ENCODE measurements around the gene RBM17. TPM values are rescaled to one million over a fixed set of nuclear protein-coding genes. Genes with fewer than 3 reads are reported as not detected.
A peak's percentile ranks its signal among the peaks of the same experiment; 100 is the strongest.

RBM17 gene
- total and polyA plus RNA-seq, 10 of the 15 experiments (the other 5 are each of a cell fraction or from before 2014, with no cell fraction given): 28.4 to 181 (median 83.9) TPM

DNA sequence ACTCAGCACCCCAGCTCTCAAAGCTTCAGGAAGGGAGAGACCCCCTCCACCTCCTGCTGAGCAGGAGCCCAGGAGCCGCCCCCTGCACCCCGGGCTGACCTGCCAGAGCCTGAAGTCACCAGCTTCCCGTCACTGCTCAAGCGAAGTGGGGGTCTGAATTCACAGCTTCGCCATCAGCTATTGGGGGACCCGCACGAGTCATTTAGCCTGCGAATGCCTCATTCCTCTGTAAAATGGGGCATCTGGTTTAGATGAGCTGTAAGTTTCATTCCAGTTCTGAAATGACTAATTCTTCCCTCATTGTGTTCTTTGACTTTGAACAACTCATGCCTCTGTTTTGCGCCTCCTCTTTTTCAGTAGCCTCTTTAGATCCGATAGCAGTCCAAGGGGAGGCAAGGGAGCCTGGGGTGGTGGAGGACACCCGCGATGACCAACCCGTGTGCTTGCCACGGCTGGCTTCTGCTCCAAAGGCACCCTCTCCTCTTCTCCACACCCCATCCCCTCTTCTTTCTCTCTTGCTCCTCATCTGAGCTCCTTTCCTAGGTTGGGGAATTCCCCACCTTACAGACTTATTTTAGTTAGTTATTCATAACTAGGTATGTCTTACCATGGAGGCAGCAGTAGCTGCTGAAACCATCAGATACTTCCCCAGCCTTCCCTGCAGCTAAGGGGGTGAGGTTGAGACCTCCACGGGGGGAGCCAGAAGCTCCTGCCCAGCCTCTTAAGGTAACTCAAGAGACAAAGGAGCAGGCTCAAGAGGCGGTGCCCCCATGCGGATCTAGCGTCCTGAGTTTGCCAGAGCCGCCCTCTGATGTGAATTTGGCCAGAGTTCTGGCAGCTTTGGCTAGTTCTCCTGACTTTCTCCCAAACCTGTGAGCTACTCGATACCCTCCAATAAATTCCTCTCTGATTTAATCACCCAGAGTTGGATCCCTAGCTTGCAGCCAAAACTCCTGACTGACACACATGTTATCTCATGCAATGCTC is 47.7 kb downstream of the RBM17 start (continued):
- no peak; the same call in 1 of the 2 replicates for TF ChIP-seq MTA3 (IDR thresholded peaks at IDR 0.05; ENCODE audit: borderline replicate concordance, low read length)
- TF ChIP-seq POLR2AphosphoS2 (IDR thresholded peaks at IDR 0.05; ENCODE audit: low read depth, low read length): no peak
- TF ChIP-seq WRNIP1 (IDR thresholded peaks at IDR 0.05; ENCODE audit: borderline replicate concordance, low read depth, low read length): no peak
- TF ChIP-seq MYC (IDR thresholded peaks at IDR 0.05; ENCODE audit: insufficient read depth, insufficient read length, insufficient replicate concordance, low read length, severe bottlenecking): no peak
- no peak for TF ChIP-seq KLF5 (IDR thresholded peaks at IDR 0.05; ENCODE audit: partially characterized antibody)
- no peak for TF ChIP-seq KDM1A (IDR thresholded peaks at IDR 0.05; ENCODE audit: borderline replicate concordance)
- no peak for TF ChIP-seq RELA (IDR thresholded peaks at IDR 0.05; ENCODE audit: borderline replicate concordance, partially characterized antibody)
- no peak for TF ChIP-seq CHD4 (IDR thresholded peaks at IDR 0.05)
- TF ChIP-seq JUNB (IDR thresholded peaks at IDR 0.05): peak; percentile 93
- TF ChIP-seq ZNF384 (IDR thresholded peaks at IDR 0.05; ENCODE audit: borderline replicate concordance, low read depth, low read length): no peak
- TF ChIP-seq CHD2 (IDR thresholded peaks at IDR 0.05; ENCODE audit: borderline replicate concordance, low read depth, low read length): 0 out of 2 replicates have a peak, but pooled peaks have one; percentile 21
- TF ChIP-seq RCOR1 (conservative IDR thresholded peaks at IDR 0.05; ENCODE audit: low read depth, low read length): no peak
- no peak for TF ChIP-seq POU2F2 (IDR thresholded peaks at IDR 0.05; ENCODE audit: borderline replicate concordance, low read depth, low read length)
- TF ChIP-seq, protein P1, sequence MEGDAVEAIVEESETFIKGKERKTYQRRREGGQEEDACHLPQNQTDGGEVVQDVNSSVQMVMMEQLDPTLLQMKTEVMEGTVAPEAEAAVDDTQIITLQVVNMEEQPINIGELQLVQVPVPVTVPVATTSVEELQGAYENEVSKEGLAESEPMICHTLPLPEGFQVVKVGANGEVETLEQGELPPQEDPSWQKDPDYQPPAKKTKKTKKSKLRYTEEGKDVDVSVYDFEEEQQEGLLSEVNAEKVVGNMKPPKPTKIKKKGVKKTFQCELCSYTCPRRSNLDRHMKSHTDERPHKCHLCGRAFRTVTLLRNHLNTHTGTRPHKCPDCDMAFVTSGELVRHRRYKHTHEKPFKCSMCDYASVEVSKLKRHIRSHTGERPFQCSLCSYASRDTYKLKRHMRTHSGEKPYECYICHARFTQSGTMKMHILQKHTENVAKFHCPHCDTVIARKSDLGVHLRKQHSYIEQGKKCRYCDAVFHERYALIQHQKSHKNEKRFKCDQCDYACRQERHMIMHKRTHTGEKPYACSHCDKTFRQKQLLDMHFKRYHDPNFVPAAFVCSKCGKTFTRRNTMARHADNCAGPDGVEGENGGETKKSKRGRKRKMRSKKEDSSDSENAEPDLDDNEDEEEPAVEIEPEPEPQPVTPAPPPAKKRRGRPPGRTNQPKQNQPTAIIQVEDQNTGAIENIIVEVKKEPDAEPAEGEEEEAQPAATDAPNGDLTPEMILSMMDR (IDR thresholded peaks at IDR 0.05 in 2 of 3, conservative IDR thresholded peaks at IDR 0.05 in 1 of 3; ENCODE audit: control insufficient read depth in 2 of 3, extremely low read depth in 1 of 3, insufficient read depth in 1 of 3, low read depth in 3 of 3, low read length in 3 of 3): 0 out of 6 replicates have a peak, but pooled peaks of 1 of the 3 experiments have one; percentile 1
- no peak for TF ChIP-seq ZNF207 (IDR thresholded peaks at IDR 0.05; ENCODE audit: borderline replicate concordance)
- TF ChIP-seq YBX1 (IDR thresholded peaks at IDR 0.05): no peak
- TF ChIP-seq, protein P2, sequence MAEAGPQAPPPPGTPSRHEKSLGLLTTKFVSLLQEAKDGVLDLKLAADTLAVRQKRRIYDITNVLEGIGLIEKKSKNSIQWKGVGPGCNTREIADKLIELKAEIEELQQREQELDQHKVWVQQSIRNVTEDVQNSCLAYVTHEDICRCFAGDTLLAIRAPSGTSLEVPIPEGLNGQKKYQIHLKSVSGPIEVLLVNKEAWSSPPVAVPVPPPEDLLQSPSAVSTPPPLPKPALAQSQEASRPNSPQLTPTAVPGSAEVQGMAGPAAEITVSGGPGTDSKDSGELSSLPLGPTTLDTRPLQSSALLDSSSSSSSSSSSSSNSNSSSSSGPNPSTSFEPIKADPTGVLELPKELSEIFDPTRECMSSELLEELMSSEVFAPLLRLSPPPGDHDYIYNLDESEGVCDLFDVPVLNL (IDR thresholded peaks at IDR 0.05; ENCODE audit: low read depth, low read length): no peak
- TF ChIP-seq CREM (IDR thresholded peaks at IDR 0.05; ENCODE audit: low read depth): peak; percentile 68; the same call in 1 of the 2 replicates
- TF ChIP-seq RAD21 (IDR thresholded peaks at IDR 0.05; ENCODE audit: insufficient read depth, low read depth, low read length): no peak
- TF ChIP-seq ZZZ3 (IDR thresholded peaks at IDR 0.05; ENCODE audit: control insufficient read depth, insufficient read length, low read depth): no peak
- no peak for TF ChIP-seq SPI1 (IDR thresholded peaks at IDR 0.05; ENCODE audit: borderline replicate concordance, insufficient read depth, low read depth, low read length)
- no peak for TF ChIP-seq STAT1 (conservative IDR thresholded peaks at IDR 0.05)
- TF ChIP-seq TCF7 (IDR thresholded peaks at IDR 0.05; ENCODE audit: borderline replicate concordance): no peak
- no peak for TF ChIP-seq SMARCA5 (IDR thresholded peaks at IDR 0.05)
- TF ChIP-seq EZH2 (IDR thresholded peaks at IDR 0.05; ENCODE audit: borderline replicate concordance, control insufficient read depth, low read depth, low read length): no peak
- TF ChIP-seq, protein P3, sequence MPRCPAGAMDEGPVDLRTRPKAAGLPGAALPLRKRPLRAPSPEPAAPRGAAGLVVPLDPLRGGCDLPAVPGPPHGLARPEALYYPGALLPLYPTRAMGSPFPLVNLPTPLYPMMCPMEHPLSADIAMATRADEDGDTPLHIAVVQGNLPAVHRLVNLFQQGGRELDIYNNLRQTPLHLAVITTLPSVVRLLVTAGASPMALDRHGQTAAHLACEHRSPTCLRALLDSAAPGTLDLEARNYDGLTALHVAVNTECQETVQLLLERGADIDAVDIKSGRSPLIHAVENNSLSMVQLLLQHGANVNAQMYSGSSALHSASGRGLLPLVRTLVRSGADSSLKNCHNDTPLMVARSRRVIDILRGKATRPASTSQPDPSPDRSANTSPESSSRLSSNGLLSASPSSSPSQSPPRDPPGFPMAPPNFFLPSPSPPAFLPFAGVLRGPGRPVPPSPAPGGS (IDR thresholded peaks at IDR 0.05; ENCODE audit: borderline replicate concordance, insufficient read depth, low read depth, low read length, poor library complexity, severe bottlenecking): no peak
